Epithelial cell of alveolus of lung (primary cell): ENCODE results near the gene GUCY2D. TPM values are rescaled to one million over a fixed set of nuclear protein-coding genes. Genes with fewer than 3 reads are reported as not detected.

Source experiments
- total RNA-seq: library from RNA; depleted of rRNA; stranded (reverse); fragments of >200 nt; gene quantifications from 2 replicates; pipeline ENCODE4 v1.2.1, GENCODE V29; 2015

The GUCY2D gene
- total RNA-seq = under 0.01 TPM in 1 of 2 replicates, not detected in the other

DNA sequence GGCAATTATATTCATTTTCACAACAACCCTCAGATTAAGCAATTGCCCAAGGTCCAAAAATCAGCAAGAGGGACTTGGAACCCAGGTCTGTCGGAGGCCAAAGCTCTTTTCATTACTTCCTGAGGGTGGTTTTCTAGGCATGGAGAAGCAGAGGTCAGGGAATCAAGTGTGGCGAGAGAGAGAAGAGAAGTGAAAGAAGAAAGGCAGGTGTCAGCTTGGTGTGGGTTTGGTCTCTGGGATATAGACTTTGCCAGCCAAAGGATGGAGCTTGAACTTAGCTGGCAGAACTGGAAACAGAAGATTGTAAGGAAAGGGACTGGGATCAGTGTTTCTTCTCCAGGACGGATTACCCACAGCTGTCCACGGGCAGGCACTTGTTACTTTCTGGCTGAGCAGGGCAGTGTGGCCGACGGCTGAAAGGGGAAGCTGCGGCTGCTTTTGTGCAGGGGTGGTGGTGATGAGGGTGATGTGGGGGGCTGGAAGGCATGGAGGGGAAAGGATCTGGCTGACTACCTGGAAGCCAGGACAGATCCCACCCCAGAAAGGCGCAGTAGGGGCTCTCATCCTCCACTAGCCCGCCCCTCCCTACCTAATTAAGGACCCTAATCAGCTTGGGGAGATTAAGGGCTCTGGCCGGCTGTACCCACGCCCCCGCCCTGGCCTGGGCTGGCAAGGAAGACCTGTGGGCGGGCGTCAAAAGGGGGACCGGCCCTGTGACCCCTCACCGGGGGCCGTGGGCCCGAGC is at the start of gene GUCY2D:
Gene GUCY2D, plus strand, starts transcription at position 640 of the 745 bp plus-strand sequence. CDS start 433 bp downstream, outside the sequence.

DNA sequence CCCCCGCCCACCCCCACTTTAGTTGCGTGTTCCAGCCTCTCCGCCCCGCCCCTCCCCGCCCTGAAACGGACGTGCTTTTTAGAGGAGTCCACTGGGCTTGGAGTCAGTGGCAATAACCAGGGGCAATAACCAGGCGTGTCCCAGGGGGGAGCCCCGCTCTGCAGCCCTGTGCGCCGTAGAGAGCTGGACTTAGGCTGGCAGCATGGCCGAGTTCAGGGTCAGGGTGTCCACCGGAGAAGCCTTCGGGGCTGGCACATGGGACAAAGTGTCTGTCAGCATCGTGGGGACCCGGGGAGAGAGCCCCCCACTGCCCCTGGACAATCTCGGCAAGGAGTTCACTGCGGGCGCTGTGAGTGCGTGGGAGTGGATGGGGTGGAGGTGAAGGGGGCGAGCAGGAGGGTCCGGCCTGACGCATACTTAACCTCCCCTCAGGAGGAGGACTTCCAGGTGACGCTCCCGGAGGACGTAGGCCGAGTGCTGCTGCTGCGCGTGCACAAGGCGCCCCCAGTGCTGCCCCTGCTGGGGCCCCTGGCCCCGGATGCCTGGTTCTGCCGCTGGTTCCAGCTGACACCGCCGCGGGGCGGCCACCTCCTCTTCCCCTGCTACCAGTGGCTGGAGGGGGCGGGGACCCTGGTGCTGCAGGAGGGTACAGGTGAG is 36.7 kb downstream of the GUCY2D start, which contains the start of gene ALOX15B:
Gene ALOX15B, plus strand, starts transcription at position 106 of the 657 bp plus-strand sequence. Its CDS starts 97 bp downstream, at position 203.

Other genes with a start within 250 kb of the GUCY2D start
- gene KDM6B, start 168.4 kb upstream of the GUCY2D start, total RNA-seq = 3.6 and 12.4 TPM in 2 replicates
- 1.9 and 3.3 TPM in 2 replicates for gene TMEM88, start 147.5 kb upstream of the GUCY2D start, total RNA-seq
- 41.8 and 83.4 TPM in 2 replicates for gene NAA38, start 145.1 kb upstream of the GUCY2D start, total RNA-seq
- 2.8 and 6.5 TPM in 2 replicates for gene CYB5D1, start 144.6 kb upstream of the GUCY2D start, total RNA-seq
- gene CHD3, start 113.8 kb upstream of the GUCY2D start, total RNA-seq = 63.2 and 81.6 TPM in 2 replicates
- gene RNF227, start 86.3 kb upstream of the GUCY2D start, total RNA-seq = 2.4 and 4.5 TPM in 2 replicates
- 0.78 and 2.2 TPM in 2 replicates for gene KCNAB3, start 72.8 kb upstream of the GUCY2D start, total RNA-seq
- 51.3 and 66.3 TPM in 2 replicates for gene TRAPPC1, start 70.7 kb upstream of the GUCY2D start, total RNA-seq
- 14.1 and 15.3 TPM in 2 replicates for gene CNTROB, start 70.4 kb upstream of the GUCY2D start, total RNA-seq
- gene ALOX15B, start 36.4 kb downstream of the GUCY2D start, total RNA-seq = 0.80 and 0.91 TPM in 2 replicates
- gene ALOX12B, start 85.1 kb downstream of the GUCY2D start, total RNA-seq = not detected in 2 replicates
- not detected in 2 replicates for gene ALOXE3, start 115.9 kb downstream of the GUCY2D start, total RNA-seq
- 0.78 and 1.4 TPM in 2 replicates for gene HES7, start 121.5 kb downstream of the GUCY2D start, total RNA-seq
- gene PER1, start 149.8 kb downstream of the GUCY2D start, total RNA-seq = 30.0 and 78.6 TPM in 2 replicates
- 4.0 and 22.9 TPM in 2 replicates for gene VAMP2, start 160.3 kb downstream of the GUCY2D start, total RNA-seq
- 42.5 and 58.7 TPM in 2 replicates for gene TMEM107, start 173.8 kb downstream of the GUCY2D start, total RNA-seq
- gene BORCS6, start 187.6 kb downstream of the GUCY2D start, total RNA-seq = 11.3 and 12.2 TPM in 2 replicates
- 23.6 and 53.7 TPM in 2 replicates for gene AURKB, start 208.0 kb downstream of the GUCY2D start, total RNA-seq
- 8.8 and 11.4 TPM in 2 replicates for gene CTC1, start 245.4 kb downstream of the GUCY2D start, total RNA-seq
- 17.1 and 45.5 TPM in 2 replicates for gene PFAS, start 246.7 kb downstream of the GUCY2D start, total RNA-seq